Hepatocyte (in vitro differentiated cells): ENCODE results near the gene AVPR2.

ENCODE experiments used
- EZH2 ChIP-seq: fragments of 200-600 bp; sonication (generic); IDR thresholded peaks from 2 replicates; pipeline ENCODE4 v1.6.1; 2016; ENCODE audit warnings: antibody characterized with exemption, mild to moderate bottlenecking, borderline replicate concordance
- EZH2phosphoT487 ChIP-seq: fragments of 200-600 bp; sonication (generic); IDR thresholded peaks from one replicate; pipeline ENCODE4 v1.6.1; 2018; ENCODE audit warnings: antibody characterized with exemption, mild to moderate bottlenecking, low read depth, moderate library complexity; ENCODE audit not compliant: unreplicated experiment, severe bottlenecking
- TF ChIP-seq, protein P1 (sequence below): fragments of 200-600 bp; sonication (generic); IDR thresholded peaks from 2 replicates; pipeline ENCODE4 v1.5.1; 2016; ENCODE audit warnings: antibody characterized with exemption, mild to moderate bottlenecking; ENCODE audit not compliant: poor library complexity

GRCh38 chrX:153886915-153887314, 17.6 kb upstream of the AVPR2 start:
- TF ChIP-seq, protein P1, sequence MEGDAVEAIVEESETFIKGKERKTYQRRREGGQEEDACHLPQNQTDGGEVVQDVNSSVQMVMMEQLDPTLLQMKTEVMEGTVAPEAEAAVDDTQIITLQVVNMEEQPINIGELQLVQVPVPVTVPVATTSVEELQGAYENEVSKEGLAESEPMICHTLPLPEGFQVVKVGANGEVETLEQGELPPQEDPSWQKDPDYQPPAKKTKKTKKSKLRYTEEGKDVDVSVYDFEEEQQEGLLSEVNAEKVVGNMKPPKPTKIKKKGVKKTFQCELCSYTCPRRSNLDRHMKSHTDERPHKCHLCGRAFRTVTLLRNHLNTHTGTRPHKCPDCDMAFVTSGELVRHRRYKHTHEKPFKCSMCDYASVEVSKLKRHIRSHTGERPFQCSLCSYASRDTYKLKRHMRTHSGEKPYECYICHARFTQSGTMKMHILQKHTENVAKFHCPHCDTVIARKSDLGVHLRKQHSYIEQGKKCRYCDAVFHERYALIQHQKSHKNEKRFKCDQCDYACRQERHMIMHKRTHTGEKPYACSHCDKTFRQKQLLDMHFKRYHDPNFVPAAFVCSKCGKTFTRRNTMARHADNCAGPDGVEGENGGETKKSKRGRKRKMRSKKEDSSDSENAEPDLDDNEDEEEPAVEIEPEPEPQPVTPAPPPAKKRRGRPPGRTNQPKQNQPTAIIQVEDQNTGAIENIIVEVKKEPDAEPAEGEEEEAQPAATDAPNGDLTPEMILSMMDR: no peak
- no peak for TF ChIP-seq EZH2
- no peak for TF ChIP-seq EZH2phosphoT487
